Trophoblast cell (in vitro differentiated cells and primary cell): ENCODE measurements around the gene NRG2.

Source experiments
- DNase-seq, 2 donors: peaks; one replicate each; pipeline ENCODE4 v3.0.0-alpha.2; 2016
- H2AFZ ChIP-seq: 2 replicates; pipeline ENCODE4 v1.6.1; 2013; ENCODE audit warnings: low read length, moderate library complexity, mild to moderate bottlenecking; ENCODE audit not compliant: insufficient read depth, poor library complexity
- H2AK5ac ChIP-seq: 2 replicates; pipeline ENCODE4 v1.6.1; 2013; ENCODE audit warnings: mild to moderate bottlenecking, low read length
- H2BK120ac ChIP-seq: 2 replicates; pipeline ENCODE4 v1.6.1; 2013; ENCODE audit warnings: low read length, mild to moderate bottlenecking, moderate library complexity; ENCODE audit not compliant: insufficient read depth, poor library complexity
- H2BK12ac ChIP-seq: 2 replicates; pipeline ENCODE4 v1.6.1; 2013; ENCODE audit warnings: mild to moderate bottlenecking, low read length, moderate library complexity
- H2BK5ac ChIP-seq: 2 replicates; pipeline ENCODE4 v1.6.1; 2013; ENCODE audit warnings: low read length, low read depth, moderate library complexity, mild to moderate bottlenecking; ENCODE audit not compliant: poor library complexity
- H3K14ac ChIP-seq: 2 replicates; pipeline ENCODE4 v1.6.1; 2013; ENCODE audit warnings: mild to moderate bottlenecking, low read length
- H3K18ac ChIP-seq: 2 replicates; pipeline ENCODE4 v1.6.1; 2013; ENCODE audit warnings: mild to moderate bottlenecking, low read length
- H3K23ac ChIP-seq: 2 replicates; pipeline ENCODE4 v1.6.1; 2013; ENCODE audit warnings: low read length
- H3K27ac ChIP-seq: 2 replicates; pipeline ENCODE4 v1.5.1; 2013; ENCODE audit warnings: low read depth, mild to moderate bottlenecking, inconsistent platforms, low read length, moderate library complexity
- H3K27me3 ChIP-seq: 2 replicates; pipeline ENCODE4 v1.6.1; 2013; ENCODE audit warnings: inconsistent platforms, mild to moderate bottlenecking, low read length, moderate library complexity; ENCODE audit not compliant: insufficient read depth
- H3K36me3 ChIP-seq, 2 experiments: 1 replicate in 1 of 2; 2 replicates in 1 of 2; pipeline ENCODE4 v1.6.1; 2013; ENCODE audit warnings: low read length in 2 of 2, mild to moderate bottlenecking in 2 of 2, moderate library complexity in 1 of 2; ENCODE audit not compliant: insufficient read depth in 2 of 2, control insufficient read depth in 1 of 2
- H3K4ac ChIP-seq: 2 replicates; pipeline ENCODE4 v1.6.1; 2013; ENCODE audit warnings: low read depth, mild to moderate bottlenecking, low read length, moderate library complexity
- H3K4me1 ChIP-seq, 2 experiments: 1 replicate in 1 of 2; 2 replicates in 1 of 2; pipeline ENCODE4 v1.6.1; 2013; ENCODE audit warnings: low read length in 2 of 2, mild to moderate bottlenecking in 2 of 2, moderate library complexity in 1 of 2; ENCODE audit not compliant: insufficient read depth in 2 of 2, control insufficient read depth in 1 of 2
- H3K4me2 ChIP-seq: 2 replicates; pipeline ENCODE4 v1.6.1; 2013; ENCODE audit warnings: inconsistent platforms, mild to moderate bottlenecking, low read length, moderate library complexity
- H3K4me3 ChIP-seq: 2 replicates; pipeline ENCODE4 v1.5.1; 2013; ENCODE audit warnings: mild to moderate bottlenecking, low read depth, low read length, inconsistent platforms
- H3K79me1 ChIP-seq: one replicate; pipeline ENCODE4 v1.6.1; 2013; ENCODE audit warnings: low read length
- H3K79me2 ChIP-seq: 2 replicates; pipeline ENCODE4 v1.6.1; 2013; ENCODE audit warnings: low read length, mild to moderate bottlenecking; ENCODE audit not compliant: control insufficient read depth, insufficient read depth, poor library complexity
- H3K9ac ChIP-seq: 2 replicates; pipeline ENCODE4 v1.6.1; 2013; ENCODE audit warnings: mild to moderate bottlenecking, low read length
- H3K9me3 ChIP-seq: 2 replicates; pipeline ENCODE4 v1.6.1; 2013; ENCODE audit warnings: low read depth, mild to moderate bottlenecking, control low read depth, inconsistent platforms, low read length; ENCODE audit not compliant: insufficient read depth
- H4K12ac ChIP-seq: 2 replicates; pipeline ENCODE4 v1.6.1; 2013; ENCODE audit warnings: low read depth, mild to moderate bottlenecking, low read length, moderate library complexity
- H4K8ac ChIP-seq: 2 replicates; pipeline ENCODE4 v1.6.1; 2013; ENCODE audit warnings: low read depth, mild to moderate bottlenecking, low read length, moderate library complexity
- H4K91ac ChIP-seq: one replicate; pipeline ENCODE4 v1.6.1; 2013; ENCODE audit warnings: low read depth, mild to moderate bottlenecking, low read length, moderate library complexity
- WGBS: extraction: QIAGEN DNeasy Blood & Tissue Kit; methylation state at CpG from one replicate; pipeline ENCODE4 v1.1.7; 2013; ENCODE audit warnings: missing lambda C conversion rate; ENCODE audit not compliant: insufficient read length, insufficient coverage; ENCODE audit errors: extremely low coverage; 5-methylcytosine and 5-hydroxymethylcytosine counted together

Gene NRG2

DNA sequence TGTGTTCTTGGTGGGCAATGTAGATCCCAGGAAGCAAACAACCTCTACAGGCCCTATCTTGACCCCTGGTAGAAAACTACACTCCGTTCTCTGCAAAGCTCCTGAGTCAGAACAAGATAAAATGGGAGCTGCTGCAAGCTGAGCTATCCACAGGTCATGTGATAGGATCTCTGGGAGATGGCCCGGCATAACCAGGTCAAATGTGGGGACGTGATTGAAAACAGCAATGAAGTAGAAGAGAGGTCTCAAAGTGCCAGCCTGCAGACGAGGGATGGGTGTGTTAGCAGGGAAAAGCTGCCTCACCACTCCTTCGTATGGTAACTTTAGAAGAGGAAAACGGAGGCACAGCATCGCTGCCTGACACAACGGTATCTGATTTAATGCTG lies 25.0 kb downstream of the NRG2 start:
- Histone ChIP-seq H3K18ac (no peak overlapping the region), H3K27me3 (no peaks in the 10 kb centered on the region), H3K4me3 (no peak overlapping the region), H2AFZ (no peak overlapping the region), H3K36me3 (no peaks in the 10 kb centered on the region), H3K4me1 (peaks cover 5 to 6% of the 10 kb centered on the region in 2 experiments), H2BK120ac (no peak overlapping the region), H3K14ac (no peak overlapping the region), H3K9ac (no peak overlapping the region), H3K79me2 (no peaks in the 10 kb centered on the region), H4K8ac (no peak overlapping the region), H3K4me2 (no peak overlapping the region), H3K23ac (no peak overlapping the region), H3K9me3 (no peaks in the 10 kb centered on the region), H4K91ac (no peak overlapping the region), H3K79me1 (no peaks in the 10 kb centered on the region), H2AK5ac (no peak overlapping the region), H4K12ac (no peak overlapping the region), H3K27ac (no peak overlapping the region), H3K4ac (no peak overlapping the region), H2BK12ac (no peak overlapping the region), H2BK5ac (no peak overlapping the region)
- no CpG with 5 or more reads among the region's 8 CpGs for WGBS
- no peak for DNase-seq

GRCh38 chr5:140017397-140018095 lies 25.6 kb downstream of the NRG2 start:
- Histone ChIP-seq H3K23ac (no peak overlapping the region), H4K12ac (no peak overlapping the region), H3K36me3 (no peaks in the 10 kb centered on the region), H2AFZ (no peak overlapping the region), H3K4me2 (no peak overlapping the region), H3K79me1 (no peaks in the 10 kb centered on the region), H4K8ac (no peak overlapping the region), H2BK5ac (no peak overlapping the region), H3K9ac (no peak overlapping the region), H2BK120ac (no peak overlapping the region), H3K4ac (no peak overlapping the region), H3K27me3 (no peaks in the 10 kb centered on the region), H3K9me3 (no peaks in the 10 kb centered on the region), H3K27ac (no peak overlapping the region), H2BK12ac (no peak overlapping the region), H3K18ac (no peak overlapping the region), H3K14ac (no peak overlapping the region), H3K79me2 (no peaks in the 10 kb centered on the region), H3K4me1 (peaks cover 5 to 6% of the 10 kb centered on the region in 2 experiments), H2AK5ac (no peak overlapping the region), H4K91ac (no peak overlapping the region), H3K4me3 (no peak overlapping the region)
- DNase-seq: no peak
- WGBS: 100% methylated on average over 5 of the region's 9 CpGs

DNA sequence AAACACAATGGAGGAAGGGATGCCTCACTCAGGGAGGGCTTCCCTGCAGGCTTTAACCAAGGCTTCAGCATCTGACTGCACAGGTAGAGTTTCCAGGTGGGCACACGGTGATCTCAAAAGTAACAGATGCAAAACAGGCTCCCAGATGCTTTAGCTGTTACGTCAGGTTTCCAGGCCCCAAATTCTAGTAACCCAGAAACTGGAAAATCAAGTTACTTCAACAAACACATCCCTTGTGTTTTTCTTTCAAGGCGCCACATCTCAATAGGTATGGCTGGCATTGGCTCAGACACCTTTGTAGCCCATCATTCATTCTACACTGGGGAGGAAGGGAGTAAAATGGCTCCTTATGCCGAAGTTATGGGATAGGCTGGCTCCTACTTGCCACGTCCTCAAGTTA lies 27.4 kb downstream of the NRG2 start:
- Histone ChIP-seq H3K79me2 (no peaks in the 10 kb centered on the region), H3K18ac (no peak overlapping the region), H3K27me3 (no peaks in the 10 kb centered on the region), H3K4me3 (no peak overlapping the region), H2AK5ac (no peak overlapping the region), H3K23ac (no peak overlapping the region), H2BK12ac (no peak overlapping the region), H4K91ac (no peak overlapping the region), H2BK120ac (no peak overlapping the region), H3K9me3 (no peaks in the 10 kb centered on the region), H2BK5ac (no peak overlapping the region), H3K36me3 (no peaks in the 10 kb centered on the region), H2AFZ (no peak overlapping the region), H4K8ac (no peak overlapping the region), H4K12ac (no peak overlapping the region), H3K4me2 (no peak overlapping the region), H3K9ac (no peak overlapping the region), H3K79me1 (no peaks in the 10 kb centered on the region), H3K27ac (no peak overlapping the region), H3K4me1 (peaks cover 5 to 6% of the 10 kb centered on the region in 2 experiments), H3K14ac (no peak overlapping the region), H3K4ac (no peak overlapping the region)
- DNase-seq: no peak
- WGBS: no CpG with 5 or more reads among the region's 5 CpGs

DNA sequence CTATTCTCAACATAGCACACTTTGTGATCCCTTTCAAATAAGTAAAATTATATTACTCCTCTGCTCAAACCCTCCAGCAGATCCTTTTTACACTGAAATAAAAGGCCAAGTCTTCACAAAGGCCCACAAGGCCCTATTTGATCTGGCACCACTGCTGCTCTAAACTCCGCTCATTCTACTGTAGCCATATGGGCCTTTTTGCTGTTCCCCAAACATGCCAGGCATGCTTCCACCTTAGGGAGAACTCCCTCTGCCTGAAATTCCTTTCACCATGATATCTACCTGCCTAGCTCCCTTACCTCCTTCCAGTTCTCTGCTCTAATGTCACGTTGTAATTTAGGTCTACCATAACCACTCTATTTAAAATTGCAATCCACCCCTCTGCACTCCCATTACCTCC lies 28.3 kb downstream of the NRG2 start:
- H3K9me3 ChIP-seq: no peaks in the 10 kb centered on the region
- H3K4me3 ChIP-seq: no peak overlapping the region
- H4K91ac ChIP-seq: no peak overlapping the region
- no peak overlapping the region for H3K4ac ChIP-seq
- peaks cover 5 to 6% of the 10 kb centered on the region in 2 experiments for H3K4me1 ChIP-seq
- no peak overlapping the region for H2BK5ac ChIP-seq
- H2BK120ac ChIP-seq: no peak overlapping the region
- H2AFZ ChIP-seq: no peak overlapping the region
- no peak overlapping the region for H3K18ac ChIP-seq
- WGBS: no CpG with 5 or more reads among the region's 2 CpGs
- H3K27ac ChIP-seq: no peak overlapping the region
- no peak for DNase-seq
- no peak overlapping the region for H2BK12ac ChIP-seq
- no peaks in the 10 kb centered on the region for H3K27me3 ChIP-seq
- H4K12ac ChIP-seq: no peak overlapping the region
- no peak overlapping the region for H3K4me2 ChIP-seq
- no peak overlapping the region for H4K8ac ChIP-seq
- no peak overlapping the region for H3K9ac ChIP-seq
- H3K79me1 ChIP-seq: no peaks in the 10 kb centered on the region
- no peak overlapping the region for H3K14ac ChIP-seq
- H2AK5ac ChIP-seq: no peak overlapping the region
- H3K79me2 ChIP-seq: no peaks in the 10 kb centered on the region
- H3K23ac ChIP-seq: no peak overlapping the region
- no peaks in the 10 kb centered on the region for H3K36me3 ChIP-seq
